Measurements from ENCODE around the gene GAPDH. TPM values are rescaled to one million over a fixed set of nuclear protein-coding genes. Genes with fewer than 3 reads are reported as not detected.

Gene GAPDH
- polyA plus RNA-seq, 1 of the 3 experiments (the other 2 are of a cell fraction): 8,077 TPM

GRCh38 chr12:6526201-6526600, 8.1 kb upstream of the GAPDH start:
- H2AFZ ChIP-seq (ENCODE audit: low read depth): no peak overlapping the region
- TF ChIP-seq FOXM1 (IDR thresholded peaks at IDR 0.05; ENCODE audit: low read depth) (no peak), TEAD4 (IDR thresholded peaks at IDR 0.05; ENCODE audit: borderline replicate concordance, insufficient read depth) (no peak), USF2 (IDR thresholded peaks at IDR 0.05; ENCODE audit: borderline replicate concordance, low read depth, low read length) (no peak), IRF3 (IDR thresholded peaks at IDR 0.05; ENCODE audit: low read depth, low read length) (no peak), FOXJ3 (CRISPR knock-in tag; IDR thresholded peaks at IDR 0.05) (no peak), REST (IDR thresholded peaks at IDR 0.05; ENCODE audit: low read depth, low read length) (no peak)
- no peak overlapping the region for H3K4me2 ChIP-seq
- no peaks in the 10 kb centered on the region for H4K20me1 ChIP-seq (ENCODE audit: insufficient read depth)
- no peak for DNase-seq
- H3K27ac ChIP-seq (ENCODE audit: low read depth in 2 of 2, low read length in 1 of 2): no peak overlapping the region
- H3K36me3 ChIP-seq (replicated peaks in 1 of 2; ENCODE audit: control insufficient read depth in 1 of 2, insufficient read depth in 2 of 2, low read length in 1 of 2): peaks cover 62 to 91% of the 10 kb centered on the region in 2 experiments
- no peak overlapping the region for H3K9ac ChIP-seq
- H3K4me3 ChIP-seq (ENCODE audit: low read depth in 2 of 2, low read length in 1 of 2): no peak overlapping the region
- H3K9me2 ChIP-seq: no peaks in the 10 kb centered on the region
- no peaks in the 10 kb centered on the region for H3K27me3 ChIP-seq (ENCODE audit: insufficient read depth)
- H3K4me1 ChIP-seq (ENCODE audit: control insufficient read depth in 1 of 2, insufficient read depth in 2 of 2, low read depth in 1 of 2, low read length in 1 of 2): no peaks in the 10 kb centered on the region; a peak in 1 of 4 replicates
- ChIA-PET CTCF (interaction anchor here (0.9 kb wide), 1 partner anchor 11 kb away, joined by 3 read pairs; no protein-coding TSS in a partner anchor), POLR2A (interaction anchor here (0.9 kb wide), 1 partner anchor 20 kb away, joined by 4 read pairs; no protein-coding TSS in a partner anchor)
- H3K9me3 ChIP-seq: no peaks in the 10 kb centered on the region
- 95% methylated on average over 7 of the region's 7 CpGs for WGBS (ENCODE audit: low lambda C conversion rate)
- H3K79me2 ChIP-seq (ENCODE audit: insufficient read depth): peaks cover 4% of the 10 kb centered on the region; the same call in 1 of the 2 replicates
- peaks cover 16% of the 10 kb centered on the region for H3F3A ChIP-seq (replicated peaks; ENCODE audit: insufficient read depth)

- Histone ChIP-seq H4K20me1 (ENCODE audit: insufficient read depth) (no peaks in the 10 kb centered on the region), H2AFZ (ENCODE audit: low read depth) (no peak overlapping the region), H3K9ac (no peak overlapping the region), H3K36me3 (replicated peaks in 1 of 2; ENCODE audit: control insufficient read depth in 1 of 2, insufficient read depth in 2 of 2, low read length in 1 of 2) (peaks cover 62 to 84% of the 10 kb centered on the region in 2 experiments), H3K4me2 (no peak overlapping the region), H3K9me3 (no peaks in the 10 kb centered on the region), H3K9me2 (no peaks in the 10 kb centered on the region), H3F3A (replicated peaks; ENCODE audit: insufficient read depth) (peaks cover 23% of the 10 kb centered on the region), H3K79me2 (ENCODE audit: insufficient read depth) (peaks cover 12% of the 10 kb centered on the region; the same call in 1 of the 2 replicates), H3K27me3 (ENCODE audit: insufficient read depth) (no peaks in the 10 kb centered on the region), H3K27ac (ENCODE audit: low read depth in 2 of 2, low read length in 1 of 2) (no peak overlapping the region), H3K4me1 (ENCODE audit: control insufficient read depth in 1 of 2, insufficient read depth in 2 of 2, low read depth in 1 of 2, low read length in 1 of 2) (peaks cover 2 to 4% of the 10 kb centered on the region in 2 experiments; a peak in 2 of 4 replicates), H3K4me3 (ENCODE audit: low read depth in 2 of 2, low read length in 1 of 2) (no peak overlapping the region)
- DNase-seq: no peak
- 96% methylated on average over 19 of the region's 19 CpGs for WGBS (ENCODE audit: low lambda C conversion rate)
- ChIA-PET POLR2A (no interaction called here), CTCF (interaction anchor here (0.8 to 1.5 kb wide), 2 partner anchors 11 to 36 kb away, joined by 3 to 4 read pairs; no protein-coding TSS in a partner anchor)
- TF ChIP-seq SMC3 (IDR thresholded peaks at IDR 0.05; ENCODE audit: low read depth, low read length) (no peak), RFX5 (IDR thresholded peaks at IDR 0.05; ENCODE audit: low read length) (no peak), SIN3A (IDR thresholded peaks at IDR 0.05; ENCODE audit: borderline replicate concordance, low read depth, low read length) (no peak), EP300 (IDR thresholded peaks at IDR 0.05; ENCODE audit: borderline replicate concordance in 1 of 2, low read depth in 1 of 2, low read length in 1 of 2) (no peak), CHD2 (IDR thresholded peaks at IDR 0.05; ENCODE audit: low read length, partially characterized antibody) (no peak), RAD21 (IDR thresholded peaks at IDR 0.05; ENCODE audit: low read length) (no peak), PBX3 (IDR thresholded peaks at IDR 0.05) (no peak), IRF3 (IDR thresholded peaks at IDR 0.05; ENCODE audit: low read depth, low read length) (no peak), ZBTB33 (IDR thresholded peaks at IDR 0.05; ENCODE audit: borderline replicate concordance, low read depth) (no peak)
These were observed 7.4 kb upstream of the GAPDH start for GRCh38 chr12:6526766-6527525.
